ENCODE measurements around the gene STAT5A.

Gene STAT5A

DNA sequence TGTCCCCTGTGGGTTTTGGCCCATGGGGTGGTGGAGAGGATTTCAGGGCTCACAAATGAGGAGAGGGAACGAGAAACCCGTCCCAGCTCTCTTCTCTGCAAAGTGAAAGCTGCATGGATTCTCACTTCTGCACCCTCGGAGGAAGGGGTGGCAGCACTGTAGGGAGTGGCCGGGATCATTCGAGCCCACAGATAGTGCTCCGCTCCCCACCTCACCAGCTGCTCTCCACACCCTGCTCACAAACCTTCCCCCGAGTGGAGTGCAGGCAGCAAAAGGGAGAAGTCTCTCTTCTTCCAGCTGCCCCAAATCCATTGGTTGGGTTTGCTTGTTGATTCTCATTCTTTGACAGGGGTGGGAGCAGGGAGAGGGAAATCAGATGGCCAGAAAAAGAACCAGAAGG, 20.1 kb downstream of the STAT5A start:
- DNase-seq (ENCODE audit: low read depth), result no peak
- H3K4me3 ChIP-seq (ENCODE audit: low read depth, low read length), result no peak overlapping the region
- in situ Hi-C loops (cut with HindIII; ENCODE audit: low sequenced_read_pairs), result no loop called here
- TF ChIP-seq, protein P1, sequence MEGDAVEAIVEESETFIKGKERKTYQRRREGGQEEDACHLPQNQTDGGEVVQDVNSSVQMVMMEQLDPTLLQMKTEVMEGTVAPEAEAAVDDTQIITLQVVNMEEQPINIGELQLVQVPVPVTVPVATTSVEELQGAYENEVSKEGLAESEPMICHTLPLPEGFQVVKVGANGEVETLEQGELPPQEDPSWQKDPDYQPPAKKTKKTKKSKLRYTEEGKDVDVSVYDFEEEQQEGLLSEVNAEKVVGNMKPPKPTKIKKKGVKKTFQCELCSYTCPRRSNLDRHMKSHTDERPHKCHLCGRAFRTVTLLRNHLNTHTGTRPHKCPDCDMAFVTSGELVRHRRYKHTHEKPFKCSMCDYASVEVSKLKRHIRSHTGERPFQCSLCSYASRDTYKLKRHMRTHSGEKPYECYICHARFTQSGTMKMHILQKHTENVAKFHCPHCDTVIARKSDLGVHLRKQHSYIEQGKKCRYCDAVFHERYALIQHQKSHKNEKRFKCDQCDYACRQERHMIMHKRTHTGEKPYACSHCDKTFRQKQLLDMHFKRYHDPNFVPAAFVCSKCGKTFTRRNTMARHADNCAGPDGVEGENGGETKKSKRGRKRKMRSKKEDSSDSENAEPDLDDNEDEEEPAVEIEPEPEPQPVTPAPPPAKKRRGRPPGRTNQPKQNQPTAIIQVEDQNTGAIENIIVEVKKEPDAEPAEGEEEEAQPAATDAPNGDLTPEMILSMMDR (IDR thresholded peaks at IDR 0.05; ENCODE audit: low read depth, low read length, missing control alignments), result no peak

- TF ChIP-seq, protein P1 (IDR thresholded peaks at IDR 0.05; ENCODE audit: low read depth, low read length, missing control alignments), result no peak
- in situ Hi-C loops (cut with HindIII; ENCODE audit: low sequenced_read_pairs), result no loop called here
- H3K4me3 ChIP-seq (ENCODE audit: low read depth, low read length), result no peak overlapping the region
- DNase-seq (ENCODE audit: low read depth), result no peak
Observed at GRCh38 chr17:42309142-42309541, 20.8 kb downstream of the STAT5A start.

GRCh38 chr17:42309986-42310786, 21.9 kb downstream of the STAT5A start:
- TF ChIP-seq, protein P1 (IDR thresholded peaks at IDR 0.05; ENCODE audit: low read depth, low read length, missing control alignments), result peak; percentile 33
- in situ Hi-C loops (cut with HindIII; ENCODE audit: low sequenced_read_pairs), result loop anchor here (10.0 kb wide), 1 partner anchor 205 kb away; no protein-coding TSS in a partner anchor
- DNase-seq (ENCODE audit: low read depth), result no peak
- no peak overlapping the region for H3K4me3 ChIP-seq (ENCODE audit: low read depth, low read length)

DNA sequence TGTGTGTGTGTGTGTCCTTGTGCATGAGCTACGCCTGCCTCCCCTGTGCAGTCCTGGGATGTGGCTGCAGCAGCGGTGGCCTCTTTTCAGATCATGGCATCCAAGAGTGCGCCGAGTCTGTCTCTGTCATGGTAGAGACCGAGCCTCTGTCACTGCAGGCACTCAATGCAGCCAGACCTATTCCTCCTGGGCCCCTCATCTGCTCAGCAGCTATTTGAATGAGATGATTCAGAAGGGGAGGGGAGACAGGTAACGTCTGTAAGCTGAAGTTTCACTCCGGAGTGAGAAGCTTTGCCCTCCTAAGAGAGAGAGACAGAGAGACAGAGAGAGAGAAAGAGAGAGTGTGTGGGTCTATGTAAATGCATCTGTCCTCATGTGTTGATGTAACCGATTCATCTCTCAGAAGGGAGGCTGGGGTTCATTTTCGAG, 22.5 kb downstream of the STAT5A start:
- no peak for DNase-seq (ENCODE audit: low read depth)
- H3K4me3 ChIP-seq (ENCODE audit: low read depth, low read length), result no peak overlapping the region
- in situ Hi-C loops (cut with HindIII; ENCODE audit: low sequenced_read_pairs), result loop anchor here (10.0 kb wide), 1 partner anchor 204 kb away; no protein-coding TSS in a partner anchor
- TF ChIP-seq, protein P1 (IDR thresholded peaks at IDR 0.05; ENCODE audit: low read depth, low read length, missing control alignments), result no peak

GRCh38 chr17:42311240-42312034, 23.1 kb downstream of the STAT5A start:
- in situ Hi-C loops (cut with HindIII; ENCODE audit: low sequenced_read_pairs), result loop anchor here (10.0 kb wide), 1 partner anchor 203 kb away; no protein-coding TSS in a partner anchor
- no peak overlapping the region for H3K4me3 ChIP-seq (ENCODE audit: low read depth, low read length)
- DNase-seq (ENCODE audit: low read depth), result peak; percentile 57
- TF ChIP-seq, protein P1 (IDR thresholded peaks at IDR 0.05; ENCODE audit: low read depth, low read length, missing control alignments), result no peak

DNA sequence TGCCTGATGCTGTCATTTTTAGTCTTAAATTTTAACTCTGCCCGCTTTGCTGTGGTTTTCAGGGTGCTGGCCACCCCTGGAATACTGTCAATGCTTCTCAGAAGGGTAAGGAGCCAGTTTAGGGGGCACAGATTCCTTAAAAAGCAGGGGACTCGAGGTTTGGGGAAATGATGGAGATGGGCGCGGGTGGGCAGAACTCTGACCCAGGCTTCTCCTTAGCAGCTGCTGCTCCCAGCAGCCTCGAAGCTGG, 23.7 kb downstream of the STAT5A start:
- TF ChIP-seq, protein P1 (IDR thresholded peaks at IDR 0.05; ENCODE audit: low read depth, low read length, missing control alignments), result no peak
- no peak for DNase-seq (ENCODE audit: low read depth)
- in situ Hi-C loops (cut with HindIII; ENCODE audit: low sequenced_read_pairs), result loop anchor here (10.0 kb wide), 1 partner anchor 203 kb away; no protein-coding TSS in a partner anchor
- no peak overlapping the region for H3K4me3 ChIP-seq (ENCODE audit: low read depth, low read length)

All from astrocyte of the cerebellum (primary cell).